GM12878 (cell line): ENCODE results near the gene SPATA32. TPM values are rescaled to one million over a fixed set of nuclear protein-coding genes. Genes with fewer than 3 reads are reported as not detected.

ENCODE experiments used
- ATAC-seq: fragments of 200-7000 bp; cut with Tn5 transposase; 3 replicates; pipeline ENCODE4 v1.9.1; 2020; ENCODE audit warnings: mild to moderate bottlenecking, moderate library complexity
- BruUV-seq: library from RNA; stranded (reverse); fragments of 400-500 nt; replicated peaks from 2 replicates; lab custom pipeline; 2021; lab: Mats Ljungman, UMichigan
- CTCF ChIA-PET: fragments of 300-600 bp; sonication (Branson Sonifier 250); formaldehyde crosslinking; extraction: SDS; loops from one replicate; lab custom pipeline; 2021; ENCODE audit warnings: inconsistent platforms; lab: Yijun Ruan, JAX
- POLR2A ChIA-PET: fragments of 350-600 bp; formaldehyde crosslinking; extraction: SDS; loops from one replicate; lab custom pipeline; 2021; ENCODE audit warnings: inconsistent platforms; lab: Charles Lee
- RAD21 ChIA-PET: fragments of 300-600 bp; sonication (Branson Sonifier 250); formaldehyde crosslinking; loops from one replicate; lab custom pipeline; 2023; ENCODE audit warnings: antibody characterized with exemption; ENCODE audit not compliant: unreplicated experiment; lab: Charles Lee
- SMC1A ChIA-PET: fragments of 300-600 bp; sonication (Branson Sonifier 250); formaldehyde crosslinking; loops from one replicate; lab custom pipeline; 2023; ENCODE audit not compliant: unreplicated experiment, uncharacterized antibody; lab: Charles Lee
- DNase-seq: peaks from one replicate; pipeline ENCODE4 v3.0.0-alpha.2; 2011; ENCODE audit warnings: low read depth, low spot score
- FAIRE-seq: peaks from 3 replicates; lab custom pipeline; 2011; peaks lifted over from hg19 to GRCh38; lab: Jason Lieb, UNC
- H2AFZ ChIP-seq: 2 replicates; pipeline ENCODE4 v1.6.0; 2011; ENCODE audit warnings: low read depth, low read length, control low read depth; ENCODE audit not compliant: control insufficient read depth
- H3K27ac ChIP-seq: 2 replicates; pipeline ENCODE4 v1.5.1; 2011; ENCODE audit warnings: control low read depth; ENCODE audit not compliant: control insufficient read depth, insufficient read depth
- H3K27me3 ChIP-seq, 2 experiments: replicated peaks in 1 of 2; 2 replicates each; pipeline versions ENCODE4 v1.6.0 to v1.6.1; 2011; ENCODE audit warnings: low read length in 1 of 2; ENCODE audit not compliant: control insufficient read depth in 2 of 2, insufficient read depth in 2 of 2
- H3K36me3 ChIP-seq, 2 experiments: 2 replicates each; pipeline ENCODE4 v1.5.1; 2011; ENCODE audit warnings: low read length in 1 of 2; ENCODE audit not compliant: control insufficient read depth in 2 of 2, insufficient read depth in 2 of 2
- H3K4me1 ChIP-seq: 2 replicates; pipeline ENCODE4 v1.6.1; 2011; ENCODE audit warnings: mild to moderate bottlenecking, low read length, moderate library complexity, mixed read lengths; ENCODE audit not compliant: control insufficient read depth, insufficient read depth
- H3K4me2 ChIP-seq: 2 replicates; pipeline ENCODE4 v1.6.0; 2011; ENCODE audit warnings: control low read depth; ENCODE audit not compliant: control insufficient read depth, insufficient read depth
- H3K4me3 ChIP-seq: fragments of 200-600 bp; sonication (generic); 2 replicates; pipeline ENCODE4 v1.5.1; 2016
- H3K79me2 ChIP-seq: 2 replicates; pipeline ENCODE4 v1.6.0; 2011; ENCODE audit warnings: low read length; ENCODE audit not compliant: control insufficient read depth, insufficient read depth
- H3K9ac ChIP-seq: 2 replicates; pipeline ENCODE4 v1.8.0; 2011; ENCODE audit warnings: low read length, control low read depth, mixed read lengths; ENCODE audit not compliant: control insufficient read depth, insufficient read depth
- H3K9me3 ChIP-seq: replicated peaks from 3 replicates; pipeline ENCODE4 v1.5.1; 2011; ENCODE audit warnings: mild to moderate bottlenecking, low read length; ENCODE audit not compliant: control insufficient read depth, insufficient read depth
- H4K20me1 ChIP-seq: 2 replicates; pipeline ENCODE4 v1.6.0; 2011; ENCODE audit not compliant: control insufficient read depth, insufficient read depth
- CHD2 ChIP-seq: IDR thresholded peaks from 2 replicates; pipeline ENCODE4 v1.6.1; 2011; ENCODE audit warnings: low read depth, low read length, improper control_type of control experiment, borderline replicate concordance
- ETV6 ChIP-seq, 2 experiments: fragments of 450-650 bp in 1 of 2; IDR thresholded peaks in 1 of 2; conservative IDR thresholded peaks in 1 of 2; 2 replicates each; pipeline ENCODE4 v1.6.1; 2014; ENCODE audit warnings: antibody characterized with exemption in 1 of 2, borderline replicate concordance in 1 of 2, low read depth in 1 of 2, mild to moderate bottlenecking in 1 of 2, moderate library complexity in 1 of 2
- HDGF ChIP-seq: fragments of 450-650 bp; IDR thresholded peaks from 2 replicates; pipeline ENCODE4 v1.6.1; 2016; ENCODE audit warnings: antibody characterized with exemption
- IKZF1 ChIP-seq: fragments of 450-650 bp; conservative IDR thresholded peaks from 2 replicates; pipeline ENCODE4 v1.6.1; 2017; ENCODE audit warnings: antibody characterized with exemption, mild to moderate bottlenecking
- IKZF2 ChIP-seq, 2 experiments: fragments of 450-650 bp; IDR thresholded peaks; 2 replicates each; pipeline ENCODE4 v1.6.1; 2017; ENCODE audit warnings: mild to moderate bottlenecking in 2 of 2, moderate library complexity in 2 of 2
- PML ChIP-seq: IDR thresholded peaks from 2 replicates; pipeline ENCODE4 v1.6.1; 2012; ENCODE audit warnings: low read length, inconsistent platforms
- POLR2AphosphoS5 ChIP-seq: IDR thresholded peaks from 2 replicates; pipeline ENCODE4 v1.6.1; 2011; ENCODE audit warnings: mild to moderate bottlenecking, low read length, inconsistent platforms
- SMAD1 ChIP-seq: fragments of 450-650 bp; IDR thresholded peaks from 2 replicates; pipeline ENCODE4 v1.6.1; 2018; ENCODE audit warnings: mild to moderate bottlenecking, low read depth; ENCODE audit not compliant: partially characterized antibody
- SMC3 ChIP-seq: IDR thresholded peaks from 2 replicates; pipeline ENCODE4 v1.6.1; 2011; ENCODE audit warnings: low read length, improper control_type of control experiment, borderline replicate concordance
- ZBED1 ChIP-seq: IDR thresholded peaks from 2 replicates; pipeline ENCODE4 v1.6.1; 2016; ENCODE audit warnings: borderline replicate concordance
- WGBS: methylation state at CpG from one replicate; pipeline ENCODE4 v1.1.6; 2016; ENCODE audit warnings: low lambda C conversion rate; ENCODE audit not compliant: insufficient replicate concordance, insufficient coverage; ENCODE audit errors: missing lambda C conversion rate; 5-methylcytosine and 5-hydroxymethylcytosine counted together
- in situ Hi-C: fragments of 300-500 bp; cut with MboI; formaldehyde crosslinking; loops from 9 replicates; pipeline ENCODE4 v1.14.3; 2018; ENCODE audit warnings: mixed read lengths
- intact Hi-C: fragments of 100-400 bp; cut with micrococcal nuclease; formaldehyde crosslinking; loops from one replicate; pipeline ENCODE4 v1.14.2; 2022; ENCODE audit not compliant: unreplicated experiment
- polyA plus RNA-seq, 11 experiments: library from polyadenylated mRNA; depleted of rRNA in 4 of 11; unstranded in 6 of 11; stranded (reverse) in 5 of 11; fragments of >200 nt; fragmentation: Nextera tagmentation in 4 of 11; fragmentation: Illumina TruSeq in 1 of 11; extraction: Ambion mirVana in 4 of 11; extraction: Trizol in 1 of 11; gene quantifications; 1 replicate in 1 of 11; 2 replicates in 10 of 11; pipeline versions ENCODE4 v1.2.1 to v1.2.3, GENCODE V29; 2011 to 2016; ENCODE audit warnings: inconsistent platforms in 2 of 11, missing spikeins in 2 of 11, low read depth in 1 of 11
- total RNA-seq, 4 experiments: library from RNA; depleted of rRNA in 3 of 4; stranded (reverse); fragments of >200 nt in 3 of 4; fragmentation: Illumina TruSeq in 1 of 4; extraction: Trizol in 1 of 4; gene quantifications; 2 replicates each; pipeline versions ENCODE4 v1.2.1 to v1.2.3, GENCODE V29; 2013 to 2021
- TF ChIP-seq, protein P1 (sequence below): fragments of 450-650 bp; IDR thresholded peaks from 2 replicates; pipeline ENCODE4 v1.6.1; 2017; ENCODE audit warnings: borderline replicate concordance
- TF ChIP-seq, protein P2 (sequence below): fragments of 450-650 bp; IDR thresholded peaks from 2 replicates; pipeline ENCODE4 v1.6.1; 2018; ENCODE audit warnings: mild to moderate bottlenecking, low read depth, moderate library complexity; ENCODE audit not compliant: partially characterized antibody
- TF ChIP-seq, protein P3 (sequence below): IDR thresholded peaks from 2 replicates; pipeline ENCODE4 v1.6.1; 2011; ENCODE audit warnings: low read depth, low read length, improper control_type of control experiment, borderline replicate concordance
- TF ChIP-seq, protein P4 (sequence below): IDR thresholded peaks from 2 replicates; pipeline ENCODE4 v1.6.1; 2012; ENCODE audit warnings: low read depth, low read length, improper control_type of control experiment
- TF ChIP-seq, protein P5 (sequence below), 3 experiments: IDR thresholded peaks in 2 of 3; conservative IDR thresholded peaks in 1 of 3; 2 replicates each; pipeline ENCODE4 v1.5.1; 2011; ENCODE audit warnings: low read depth in 3 of 3, low read length in 3 of 3, mild to moderate bottlenecking in 3 of 3, control low read depth in 2 of 3, moderate library complexity in 2 of 3, inconsistent platforms in 1 of 3, mixed read lengths in 1 of 3; ENCODE audit not compliant: control insufficient read depth in 2 of 3, insufficient read depth in 1 of 3; ENCODE audit errors: extremely low read depth in 1 of 3

SPATA32 gene
- total and polyA plus RNA-seq, 10 of the 15 experiments (the other 5 are each of a cell fraction or from before 2014, with no cell fraction given), result 0.03 to 0.35 (median 0.11) TPM; not detected in 3

DNA sequence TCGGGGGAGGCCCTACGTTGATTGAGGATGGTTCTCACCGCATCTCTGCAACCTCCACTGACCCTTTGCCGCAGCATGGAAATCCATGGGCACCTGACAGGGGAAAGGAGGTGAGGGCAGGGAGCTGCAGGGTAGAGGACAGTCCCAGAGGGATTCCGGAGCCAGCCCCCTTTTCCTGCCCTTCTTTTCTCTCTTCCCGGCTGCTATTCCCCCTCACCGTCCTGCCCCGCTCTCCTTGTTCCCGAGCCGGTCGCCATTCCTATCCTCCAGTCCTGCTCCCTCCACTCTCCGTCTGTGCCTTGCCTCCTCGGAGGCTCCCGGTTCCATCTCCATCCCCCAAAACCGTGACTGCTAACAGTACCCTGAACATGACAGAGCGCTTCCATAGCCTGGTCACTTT, 4.8 kb downstream of the SPATA32 start:
- ATAC-seq, result no peak
- POLR2A ChIA-PET, result no interaction called here
- 84% methylated on average over 13 of the region's 16 CpGs for WGBS
- Histone ChIP-seq H3K36me3 (no peaks in the 10 kb centered on the region), H3K9me3 (no peaks in the 10 kb centered on the region), H3K4me2 (no peak overlapping the region), H2AFZ (no peak overlapping the region), H3K27ac (no peak overlapping the region), H4K20me1 (no peaks in the 10 kb centered on the region), H3K9ac (no peak overlapping the region), H3K4me1 (peaks cover 12% of the 10 kb centered on the region; the same call in 1 of the 2 replicates), H3K79me2 (no peaks in the 10 kb centered on the region), H3K4me3 (no peak overlapping the region), H3K27me3 (no peaks in the 10 kb centered on the region)
- BruUV-seq, result no TSS peak
- TF ChIP-seq PML, result no peak
- TF ChIP-seq SMC3, result no peak
- no peak for TF ChIP-seq ZBED1
- TF ChIP-seq, protein P1, sequence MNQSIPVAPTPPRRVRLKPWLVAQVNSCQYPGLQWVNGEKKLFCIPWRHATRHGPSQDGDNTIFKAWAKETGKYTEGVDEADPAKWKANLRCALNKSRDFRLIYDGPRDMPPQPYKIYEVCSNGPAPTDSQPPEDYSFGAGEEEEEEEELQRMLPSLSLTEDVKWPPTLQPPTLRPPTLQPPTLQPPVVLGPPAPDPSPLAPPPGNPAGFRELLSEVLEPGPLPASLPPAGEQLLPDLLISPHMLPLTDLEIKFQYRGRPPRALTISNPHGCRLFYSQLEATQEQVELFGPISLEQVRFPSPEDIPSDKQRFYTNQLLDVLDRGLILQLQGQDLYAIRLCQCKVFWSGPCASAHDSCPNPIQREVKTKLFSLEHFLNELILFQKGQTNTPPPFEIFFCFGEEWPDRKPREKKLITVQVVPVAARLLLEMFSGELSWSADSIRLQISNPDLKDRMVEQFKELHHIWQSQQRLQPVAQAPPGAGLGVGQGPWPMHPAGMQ, result no peak
- TF ChIP-seq IKZF2 (IDR thresholded peaks at IDR 0.05), result no peak
- TF ChIP-seq IKZF1, result no peak
- no peak for TF ChIP-seq POLR2AphosphoS5
- TF ChIP-seq, protein P2, sequence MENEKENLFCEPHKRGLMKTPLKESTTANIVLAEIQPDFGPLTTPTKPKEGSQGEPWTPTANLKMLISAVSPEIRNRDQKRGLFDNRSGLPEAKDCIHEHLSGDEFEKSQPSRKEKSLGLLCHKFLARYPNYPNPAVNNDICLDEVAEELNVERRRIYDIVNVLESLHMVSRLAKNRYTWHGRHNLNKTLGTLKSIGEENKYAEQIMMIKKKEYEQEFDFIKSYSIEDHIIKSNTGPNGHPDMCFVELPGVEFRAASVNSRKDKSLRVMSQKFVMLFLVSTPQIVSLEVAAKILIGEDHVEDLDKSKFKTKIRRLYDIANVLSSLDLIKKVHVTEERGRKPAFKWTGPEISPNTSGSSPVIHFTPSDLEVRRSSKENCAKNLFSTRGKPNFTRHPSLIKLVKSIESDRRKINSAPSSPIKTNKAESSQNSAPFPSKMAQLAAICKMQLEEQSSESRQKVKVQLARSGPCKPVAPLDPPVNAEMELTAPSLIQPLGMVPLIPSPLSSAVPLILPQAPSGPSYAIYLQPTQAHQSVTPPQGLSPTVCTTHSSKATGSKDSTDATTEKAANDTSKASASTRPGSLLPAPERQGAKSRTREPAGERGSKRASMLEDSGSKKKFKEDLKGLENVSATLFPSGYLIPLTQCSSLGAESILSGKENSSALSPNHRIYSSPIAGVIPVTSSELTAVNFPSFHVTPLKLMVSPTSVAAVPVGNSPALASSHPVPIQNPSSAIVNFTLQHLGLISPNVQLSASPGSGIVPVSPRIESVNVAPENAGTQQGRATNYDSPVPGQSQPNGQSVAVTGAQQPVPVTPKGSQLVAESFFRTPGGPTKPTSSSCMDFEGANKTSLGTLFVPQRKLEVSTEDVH, result no peak
- no peak for TF ChIP-seq HDGF
- TF ChIP-seq, protein P3, sequence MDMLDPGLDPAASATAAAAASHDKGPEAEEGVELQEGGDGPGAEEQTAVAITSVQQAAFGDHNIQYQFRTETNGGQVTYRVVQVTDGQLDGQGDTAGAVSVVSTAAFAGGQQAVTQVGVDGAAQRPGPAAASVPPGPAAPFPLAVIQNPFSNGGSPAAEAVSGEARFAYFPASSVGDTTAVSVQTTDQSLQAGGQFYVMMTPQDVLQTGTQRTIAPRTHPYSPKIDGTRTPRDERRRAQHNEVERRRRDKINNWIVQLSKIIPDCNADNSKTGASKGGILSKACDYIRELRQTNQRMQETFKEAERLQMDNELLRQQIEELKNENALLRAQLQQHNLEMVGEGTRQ, result no peak
- TF ChIP-seq ETV6 (conservative IDR thresholded peaks at IDR 0.05 in 1 of 2, IDR thresholded peaks at IDR 0.05 in 1 of 2; ENCODE audit: borderline replicate concordance in 1 of 2, low read depth in 1 of 2), result no peak
- no peak for TF ChIP-seq SMAD1
- TF ChIP-seq, protein P4, sequence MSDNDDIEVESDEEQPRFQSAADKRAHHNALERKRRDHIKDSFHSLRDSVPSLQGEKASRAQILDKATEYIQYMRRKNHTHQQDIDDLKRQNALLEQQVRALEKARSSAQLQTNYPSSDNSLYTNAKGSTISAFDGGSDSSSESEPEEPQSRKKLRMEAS, result no peak
- TF ChIP-seq, protein P5, sequence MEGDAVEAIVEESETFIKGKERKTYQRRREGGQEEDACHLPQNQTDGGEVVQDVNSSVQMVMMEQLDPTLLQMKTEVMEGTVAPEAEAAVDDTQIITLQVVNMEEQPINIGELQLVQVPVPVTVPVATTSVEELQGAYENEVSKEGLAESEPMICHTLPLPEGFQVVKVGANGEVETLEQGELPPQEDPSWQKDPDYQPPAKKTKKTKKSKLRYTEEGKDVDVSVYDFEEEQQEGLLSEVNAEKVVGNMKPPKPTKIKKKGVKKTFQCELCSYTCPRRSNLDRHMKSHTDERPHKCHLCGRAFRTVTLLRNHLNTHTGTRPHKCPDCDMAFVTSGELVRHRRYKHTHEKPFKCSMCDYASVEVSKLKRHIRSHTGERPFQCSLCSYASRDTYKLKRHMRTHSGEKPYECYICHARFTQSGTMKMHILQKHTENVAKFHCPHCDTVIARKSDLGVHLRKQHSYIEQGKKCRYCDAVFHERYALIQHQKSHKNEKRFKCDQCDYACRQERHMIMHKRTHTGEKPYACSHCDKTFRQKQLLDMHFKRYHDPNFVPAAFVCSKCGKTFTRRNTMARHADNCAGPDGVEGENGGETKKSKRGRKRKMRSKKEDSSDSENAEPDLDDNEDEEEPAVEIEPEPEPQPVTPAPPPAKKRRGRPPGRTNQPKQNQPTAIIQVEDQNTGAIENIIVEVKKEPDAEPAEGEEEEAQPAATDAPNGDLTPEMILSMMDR (IDR thresholded peaks at IDR 0.05 in 2 of 3, conservative IDR thresholded peaks at IDR 0.05 in 1 of 3; ENCODE audit: control insufficient read depth in 2 of 3, extremely low read depth in 1 of 3, insufficient read depth in 1 of 3, low read depth in 3 of 3, low read length in 3 of 3), result no peak
- TF ChIP-seq CHD2, result no peak
- CTCF ChIA-PET, result interaction anchor here (1.0 to 1.7 kb wide), 3 partner anchors 36 to 122 kb away, joined by 3 to 4 read pairs (median 4); partner anchors contain the start of genes ACBD4 and FMNL1
- SMC1A ChIA-PET, result interaction anchor here (1.4 to 1.7 kb wide), 2 partner anchors 20 to 38 kb away, joined by 5 to 6 read pairs; no protein-coding TSS in a partner anchor
- no peak for DNase-seq
- in situ Hi-C loops (loop anchor here (25.0 kb wide), 1 partner anchor 355 kb away; no protein-coding TSS in a partner anchor), intact Hi-C loops (no loop called here)
- FAIRE-seq, result no peak
- RAD21 ChIA-PET, result interaction anchor here (0.8 kb wide), 1 partner anchor 38 kb away, joined by 3 read pairs; no protein-coding TSS in a partner anchor
